ENCODE results near the gene PREPL.

PREPL gene

GRCh38 chr2:44301111-44301510 is 60.2 kb downstream of the PREPL start:
- no peaks in the 10 kb centered on the region; the same call in 1 of the 2 replicates for H3K9me3 ChIP-seq (ENCODE audit: insufficient read depth, low read length)
- no peaks in the 10 kb centered on the region for H3K79me2 ChIP-seq (ENCODE audit: low read length)
- H3K4me2 ChIP-seq (ENCODE audit: low read length), result no peak overlapping the region
- no peak overlapping the region for H3K9ac ChIP-seq (ENCODE audit: low read length)
- TF ChIP-seq, protein P1, sequence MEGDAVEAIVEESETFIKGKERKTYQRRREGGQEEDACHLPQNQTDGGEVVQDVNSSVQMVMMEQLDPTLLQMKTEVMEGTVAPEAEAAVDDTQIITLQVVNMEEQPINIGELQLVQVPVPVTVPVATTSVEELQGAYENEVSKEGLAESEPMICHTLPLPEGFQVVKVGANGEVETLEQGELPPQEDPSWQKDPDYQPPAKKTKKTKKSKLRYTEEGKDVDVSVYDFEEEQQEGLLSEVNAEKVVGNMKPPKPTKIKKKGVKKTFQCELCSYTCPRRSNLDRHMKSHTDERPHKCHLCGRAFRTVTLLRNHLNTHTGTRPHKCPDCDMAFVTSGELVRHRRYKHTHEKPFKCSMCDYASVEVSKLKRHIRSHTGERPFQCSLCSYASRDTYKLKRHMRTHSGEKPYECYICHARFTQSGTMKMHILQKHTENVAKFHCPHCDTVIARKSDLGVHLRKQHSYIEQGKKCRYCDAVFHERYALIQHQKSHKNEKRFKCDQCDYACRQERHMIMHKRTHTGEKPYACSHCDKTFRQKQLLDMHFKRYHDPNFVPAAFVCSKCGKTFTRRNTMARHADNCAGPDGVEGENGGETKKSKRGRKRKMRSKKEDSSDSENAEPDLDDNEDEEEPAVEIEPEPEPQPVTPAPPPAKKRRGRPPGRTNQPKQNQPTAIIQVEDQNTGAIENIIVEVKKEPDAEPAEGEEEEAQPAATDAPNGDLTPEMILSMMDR (IDR thresholded peaks at IDR 0.05; ENCODE audit: low read depth, low read length), result no peak
- no peak for TF ChIP-seq EZH2phosphoT487 (IDR thresholded peaks at IDR 0.05; ENCODE audit: low read depth)
- H3K4me3 ChIP-seq (ENCODE audit: low read length), result no peak overlapping the region
- H3K36me3 ChIP-seq (replicated peaks; ENCODE audit: low read depth, low read length), result no peaks in the 10 kb centered on the region
- no peak overlapping the region for H3K27ac ChIP-seq (ENCODE audit: low read length)
- no peaks in the 10 kb centered on the region for H3K27me3 ChIP-seq (ENCODE audit: low read depth, low read length)
- no peaks in the 10 kb centered on the region for H4K20me1 ChIP-seq (ENCODE audit: insufficient read depth, low read length)
- no peaks in the 10 kb centered on the region for H3K4me1 ChIP-seq (ENCODE audit: low read length)
- H2AFZ ChIP-seq (ENCODE audit: low read depth, low read length), result no peak overlapping the region

DNA sequence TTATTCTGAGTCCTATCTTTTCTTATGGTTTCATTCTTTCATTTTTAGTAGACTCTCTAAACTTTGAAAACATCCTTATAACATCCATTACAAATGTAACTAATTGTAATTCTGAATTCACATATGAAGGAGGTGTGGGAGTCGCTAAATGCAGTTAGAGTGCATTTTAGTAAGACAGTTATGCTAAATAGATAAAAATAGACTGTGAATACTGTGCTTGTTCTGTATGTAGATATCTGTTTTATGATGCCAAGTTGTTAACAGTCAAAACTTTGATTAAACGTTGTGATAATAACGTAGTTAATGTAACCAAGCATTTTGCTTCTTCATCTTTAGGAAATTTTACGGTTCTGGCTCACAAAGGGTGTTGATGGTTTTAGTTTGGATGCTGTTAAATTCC is 61.7 kb downstream of the PREPL start:
- no peak overlapping the region for H3K27ac ChIP-seq (ENCODE audit: low read length)
- H3K4me2 ChIP-seq (ENCODE audit: low read length), result no peak overlapping the region
- TF ChIP-seq, protein P1 (IDR thresholded peaks at IDR 0.05; ENCODE audit: low read depth, low read length), result no peak
- TF ChIP-seq EZH2phosphoT487 (IDR thresholded peaks at IDR 0.05; ENCODE audit: low read depth), result no peak
- H3K9ac ChIP-seq (ENCODE audit: low read length), result no peak overlapping the region
- H2AFZ ChIP-seq (ENCODE audit: low read depth, low read length), result no peak overlapping the region
- no peaks in the 10 kb centered on the region for H3K4me1 ChIP-seq (ENCODE audit: low read length)
- H3K79me2 ChIP-seq (ENCODE audit: low read length), result no peaks in the 10 kb centered on the region
- H4K20me1 ChIP-seq (ENCODE audit: insufficient read depth, low read length), result no peaks in the 10 kb centered on the region
- H3K36me3 ChIP-seq (replicated peaks; ENCODE audit: low read depth, low read length), result no peaks in the 10 kb centered on the region
- H3K4me3 ChIP-seq (ENCODE audit: low read length), result no peak overlapping the region
- no peaks in the 10 kb centered on the region for H3K27me3 ChIP-seq (ENCODE audit: low read depth, low read length)
- no peaks in the 10 kb centered on the region; the same call in 1 of the 2 replicates for H3K9me3 ChIP-seq (ENCODE audit: insufficient read depth, low read length)

- Histone ChIP-seq H3K27me3 (ENCODE audit: low read depth, low read length) (no peaks in the 10 kb centered on the region), H3K4me1 (ENCODE audit: low read length) (no peaks in the 10 kb centered on the region), H3K27ac (ENCODE audit: low read length) (no peak overlapping the region), H3K36me3 (replicated peaks; ENCODE audit: low read depth, low read length) (no peaks in the 10 kb centered on the region), H3K4me3 (ENCODE audit: low read length) (no peak overlapping the region), H3K4me2 (ENCODE audit: low read length) (no peak overlapping the region), H4K20me1 (ENCODE audit: insufficient read depth, low read length) (no peaks in the 10 kb centered on the region), H3K79me2 (ENCODE audit: low read length) (no peaks in the 10 kb centered on the region), H3K9ac (ENCODE audit: low read length) (no peak overlapping the region), H2AFZ (ENCODE audit: low read depth, low read length) (no peak overlapping the region), H3K9me3 (ENCODE audit: insufficient read depth, low read length) (no peaks in the 10 kb centered on the region)
- TF ChIP-seq, protein P1 (IDR thresholded peaks at IDR 0.05; ENCODE audit: low read depth, low read length), result no peak
- TF ChIP-seq EZH2phosphoT487 (IDR thresholded peaks at IDR 0.05; ENCODE audit: low read depth), result no peak
Observed at GRCh38 chr2:44297431-44297830, 63.9 kb downstream of the PREPL start.

DNA sequence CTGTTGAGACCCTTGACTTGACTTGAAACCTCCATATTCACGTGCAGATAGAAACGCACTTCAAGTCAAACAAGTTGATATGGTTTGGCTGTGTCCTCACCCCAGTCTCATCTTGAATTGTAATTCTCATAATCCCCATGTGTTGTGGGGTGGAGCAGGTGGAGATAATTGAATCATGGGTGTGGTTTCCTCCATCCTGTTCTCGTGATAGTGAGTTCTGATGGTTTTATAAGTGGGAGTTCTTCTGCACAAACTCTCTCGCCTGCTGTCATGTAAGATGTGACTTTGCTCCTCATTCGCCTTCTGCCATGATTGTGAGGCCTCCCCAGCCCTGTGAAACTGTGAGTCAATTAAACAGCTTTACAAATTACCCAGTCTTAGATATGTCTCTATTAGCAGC is 64.6 kb downstream of the PREPL start:
- Histone ChIP-seq H3K36me3 (replicated peaks; ENCODE audit: low read depth, low read length) (no peaks in the 10 kb centered on the region), H4K20me1 (ENCODE audit: insufficient read depth, low read length) (no peaks in the 10 kb centered on the region), H3K4me2 (ENCODE audit: low read length) (no peak overlapping the region), H3K4me1 (ENCODE audit: low read length) (no peaks in the 10 kb centered on the region), H3K27me3 (ENCODE audit: low read depth, low read length) (no peaks in the 10 kb centered on the region; the same call in 1 of the 2 replicates), H2AFZ (ENCODE audit: low read depth, low read length) (no peak overlapping the region), H3K79me2 (ENCODE audit: low read length) (no peaks in the 10 kb centered on the region), H3K9ac (ENCODE audit: low read length) (no peak overlapping the region), H3K9me3 (ENCODE audit: insufficient read depth, low read length) (no peaks in the 10 kb centered on the region), H3K4me3 (ENCODE audit: low read length) (no peak overlapping the region), H3K27ac (ENCODE audit: low read length) (no peak overlapping the region)
- TF ChIP-seq EZH2phosphoT487 (IDR thresholded peaks at IDR 0.05; ENCODE audit: low read depth), result no peak
- TF ChIP-seq, protein P1 (IDR thresholded peaks at IDR 0.05; ENCODE audit: low read depth, low read length), result no peak
